Measurements from ENCODE around the gene NOP53. TPM values are rescaled to one million over a fixed set of nuclear protein-coding genes. Genes with fewer than 3 reads are reported as not detected.
"Not testable (repeated sequence)": the region's sequence is repeated elsewhere in the genome, so short reads cannot be mapped to it uniquely, and the experiment has no call there.

The NOP53 gene
- total and polyA plus RNA-seq, 2 experiments from 2014 or later = 81.8 to 278 TPM

- TF ChIP-seq CTCF (IDR thresholded peaks at IDR 0.05; ENCODE audit: low read depth, low read length) = no peak
- no peak for DNase-seq (ENCODE audit: low read depth in 1 of 2, low spot score in 1 of 2)
- H3K27me3 ChIP-seq = no peaks in the 10 kb centered on the region
- H3K4me3 ChIP-seq = no peak overlapping the region
- no peak overlapping the region for H3K27ac ChIP-seq
- no peaks in the 10 kb centered on the region for H3K36me3 ChIP-seq
- no peaks in the 10 kb centered on the region for H3K4me1 ChIP-seq (ENCODE audit: low read depth)
- H3K9me3 ChIP-seq (ENCODE audit: low read depth) = no peaks in the 10 kb centered on the region
Measured at GRCh38 chr19:47798904-47799266, 53.5 kb downstream of the NOP53 start.

GRCh38 chr19:47801270-47801669 lies 55.9 kb downstream of the NOP53 start:
- no peak overlapping the region for H3K4me3 ChIP-seq
- no peaks in the 10 kb centered on the region for H3K36me3 ChIP-seq
- H3K27ac ChIP-seq = no peak overlapping the region
- no peaks in the 10 kb centered on the region for H3K9me3 ChIP-seq (ENCODE audit: low read depth)
- TF ChIP-seq CTCF (IDR thresholded peaks at IDR 0.05; ENCODE audit: low read depth, low read length) = no peak
- no peaks in the 10 kb centered on the region for H3K27me3 ChIP-seq
- H3K4me1 ChIP-seq (ENCODE audit: low read depth) = no peaks in the 10 kb centered on the region
- DNase-seq (ENCODE audit: low read depth in 1 of 2, low spot score in 1 of 2) = no peak

GRCh38 chr19:47802521-47803043 lies 57.2 kb downstream of the NOP53 start:
- H3K9me3 ChIP-seq (ENCODE audit: low read depth) = no peaks in the 10 kb centered on the region
- H3K27ac ChIP-seq = no peak overlapping the region
- no peak for TF ChIP-seq CTCF (IDR thresholded peaks at IDR 0.05; ENCODE audit: low read depth, low read length)
- H3K27me3 ChIP-seq = no peaks in the 10 kb centered on the region
- H3K4me1 ChIP-seq (ENCODE audit: low read depth) = no peaks in the 10 kb centered on the region
- no peaks in the 10 kb centered on the region for H3K36me3 ChIP-seq
- H3K4me3 ChIP-seq = no peak overlapping the region
- DNase-seq (ENCODE audit: low read depth in 1 of 2, low spot score in 1 of 2) = no peak

GRCh38 chr19:47803148-47803547 lies 57.8 kb downstream of the NOP53 start:
- not testable (repeated sequence) for H3K27me3 ChIP-seq; H3K4me3 ChIP-seq; H3K4me1 ChIP-seq (ENCODE audit: low read depth); DNase-seq (ENCODE audit: low read depth in 1 of 2, low spot score in 1 of 2); H3K9me3 ChIP-seq (ENCODE audit: low read depth); H3K36me3 ChIP-seq; H3K27ac ChIP-seq

- H3K4me1 ChIP-seq (ENCODE audit: low read depth); H3K4me3 ChIP-seq; DNase-seq (ENCODE audit: low read depth in 1 of 2, low spot score in 1 of 2); H3K9me3 ChIP-seq (ENCODE audit: low read depth); H3K27ac ChIP-seq; H3K36me3 ChIP-seq; H3K27me3 ChIP-seq: not testable (repeated sequence)
Measured at GRCh38 chr19:47803671-47804070, 58.3 kb downstream of the NOP53 start.

- H3K4me3 ChIP-seq; H3K4me1 ChIP-seq (ENCODE audit: low read depth); H3K27ac ChIP-seq; H3K9me3 ChIP-seq (ENCODE audit: low read depth); DNase-seq (ENCODE audit: low read depth in 1 of 2, low spot score in 1 of 2); H3K36me3 ChIP-seq; H3K27me3 ChIP-seq: not testable (repeated sequence)
Measured at GRCh38 chr19:47804451-47804850, 59.1 kb downstream of the NOP53 start, which contains the start of gene TPRX1. Gene TPRX1 (minus strand): TSS chr19:47804551. CDS start chr19:47804539, 12 bp downstream.

GRCh38 chr19:47805313-47805712 lies 60.0 kb downstream of the NOP53 start:
- Histone ChIP-seq H3K27ac (no peak overlapping the region), H3K4me3 (no peak overlapping the region), H3K9me3 (ENCODE audit: low read depth) (no peaks in the 10 kb centered on the region), H3K4me1 (ENCODE audit: low read depth) (no peaks in the 10 kb centered on the region), H3K36me3 (no peaks in the 10 kb centered on the region), H3K27me3 (no peaks in the 10 kb centered on the region)
- DNase-seq (ENCODE audit: low read depth in 1 of 2, low spot score in 1 of 2) = no peak
- TF ChIP-seq CTCF (IDR thresholded peaks at IDR 0.05; ENCODE audit: low read depth, low read length) = no peak

Measured in cardiac muscle cell (in vitro differentiated cells and primary cell).